ENCODE measurements around the gene ZSCAN22. TPM values are rescaled to one million over a fixed set of nuclear protein-coding genes. Genes with fewer than 3 reads are reported as not detected.
A peak's percentile ranks its signal among the peaks of the same experiment; 100 is the strongest.

ZSCAN22 gene
- polyA plus RNA-seq, 4 donors, result 3.5 to 4.2 (median 3.8) TPM

DNA sequence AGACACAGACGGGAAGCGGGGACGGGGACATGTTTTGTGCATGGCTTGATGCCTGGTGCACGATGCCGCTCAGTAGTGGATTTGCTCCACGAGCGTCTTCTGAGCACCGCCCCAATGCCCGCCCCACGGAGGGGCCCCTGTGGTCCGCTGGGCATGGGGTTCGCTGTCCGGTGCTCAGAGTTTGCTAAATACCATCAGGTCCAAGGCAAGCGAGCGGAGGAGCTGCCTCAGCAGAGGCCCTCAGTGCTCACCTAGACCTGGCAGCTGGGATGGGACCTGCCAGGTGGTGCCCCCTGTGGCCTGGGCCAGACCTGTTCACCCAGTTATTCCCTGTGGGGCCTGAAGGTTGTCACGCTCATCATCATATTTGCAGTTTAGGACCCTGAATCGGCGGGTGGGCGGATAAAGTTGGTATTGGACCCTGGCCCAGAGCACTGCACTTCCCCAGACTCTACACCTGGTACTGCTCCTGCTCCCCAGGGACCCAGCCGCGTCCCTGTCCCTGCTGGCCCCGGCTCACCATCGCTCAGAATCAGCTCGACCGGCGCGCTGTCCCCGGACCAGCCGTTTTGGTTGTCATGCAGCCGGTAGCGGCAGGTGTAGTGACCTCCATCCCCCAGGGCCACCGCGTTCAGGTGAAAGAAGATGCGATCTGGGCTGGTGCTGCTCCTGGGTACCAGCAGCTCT, 24.2 kb downstream of the ZSCAN22 start:
- DNase-seq (ENCODE audit: low read depth in 4 of 4, low spot score in 3 of 4), result no peak

DNA sequence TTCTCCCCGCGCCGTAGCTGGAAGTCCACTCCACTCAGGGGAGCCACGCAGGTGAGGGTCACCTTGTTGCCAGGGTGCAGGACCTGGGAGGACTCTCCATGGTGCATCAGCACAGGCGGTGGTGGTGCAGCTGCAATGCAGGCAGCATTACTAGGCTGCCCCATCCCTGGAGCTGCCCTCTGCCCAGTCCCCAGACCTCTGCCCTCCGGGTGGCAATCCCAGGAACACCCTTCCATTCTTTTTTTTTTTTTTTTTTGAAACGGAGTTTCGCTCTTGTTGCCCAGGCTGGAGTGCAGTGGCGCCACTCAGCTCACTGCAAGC, 24.7 kb downstream of the ZSCAN22 start:
- DNase-seq (ENCODE audit: low read depth in 4 of 4, low spot score in 3 of 4), result no peak

DNA sequence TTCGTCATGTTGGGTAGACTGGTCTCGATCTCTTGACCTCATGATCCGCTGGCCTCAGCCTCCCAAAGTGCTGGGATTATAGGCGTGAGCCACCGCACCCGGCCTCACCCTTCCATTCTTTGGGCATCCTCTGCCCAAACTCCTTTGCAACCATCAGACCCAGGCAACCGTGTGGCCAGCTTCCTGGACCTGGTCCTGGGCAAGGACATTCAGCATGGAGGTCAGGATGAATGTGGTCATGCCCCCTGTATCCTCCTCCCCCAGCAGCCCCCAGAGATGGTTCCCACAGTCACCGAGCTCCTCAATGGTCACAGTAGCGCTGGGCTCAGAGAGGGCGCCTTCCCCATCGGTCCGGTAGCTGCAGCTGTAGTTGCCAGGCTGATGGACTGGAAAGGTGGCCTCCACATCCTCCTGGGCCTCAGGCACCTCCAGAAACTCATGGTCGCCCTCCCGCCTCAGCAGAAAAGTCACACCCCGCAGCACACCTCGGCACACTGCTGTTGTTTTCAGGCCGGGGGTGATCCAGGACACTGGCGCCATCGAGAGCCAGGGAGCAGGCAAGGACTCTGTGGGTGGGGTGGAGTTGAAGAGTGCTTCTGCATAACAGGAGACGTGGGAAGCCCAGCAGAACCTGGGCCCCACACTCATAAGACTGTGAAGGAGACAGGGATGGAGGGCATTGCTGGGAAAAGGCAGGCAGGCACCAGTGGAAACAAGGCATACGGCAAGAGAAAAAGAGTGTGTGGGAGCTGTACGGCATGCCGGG, 25.4 kb downstream of the ZSCAN22 start:
- DNase-seq (ENCODE audit: low read depth in 4 of 4, low spot score in 3 of 4), result no peak

DNA sequence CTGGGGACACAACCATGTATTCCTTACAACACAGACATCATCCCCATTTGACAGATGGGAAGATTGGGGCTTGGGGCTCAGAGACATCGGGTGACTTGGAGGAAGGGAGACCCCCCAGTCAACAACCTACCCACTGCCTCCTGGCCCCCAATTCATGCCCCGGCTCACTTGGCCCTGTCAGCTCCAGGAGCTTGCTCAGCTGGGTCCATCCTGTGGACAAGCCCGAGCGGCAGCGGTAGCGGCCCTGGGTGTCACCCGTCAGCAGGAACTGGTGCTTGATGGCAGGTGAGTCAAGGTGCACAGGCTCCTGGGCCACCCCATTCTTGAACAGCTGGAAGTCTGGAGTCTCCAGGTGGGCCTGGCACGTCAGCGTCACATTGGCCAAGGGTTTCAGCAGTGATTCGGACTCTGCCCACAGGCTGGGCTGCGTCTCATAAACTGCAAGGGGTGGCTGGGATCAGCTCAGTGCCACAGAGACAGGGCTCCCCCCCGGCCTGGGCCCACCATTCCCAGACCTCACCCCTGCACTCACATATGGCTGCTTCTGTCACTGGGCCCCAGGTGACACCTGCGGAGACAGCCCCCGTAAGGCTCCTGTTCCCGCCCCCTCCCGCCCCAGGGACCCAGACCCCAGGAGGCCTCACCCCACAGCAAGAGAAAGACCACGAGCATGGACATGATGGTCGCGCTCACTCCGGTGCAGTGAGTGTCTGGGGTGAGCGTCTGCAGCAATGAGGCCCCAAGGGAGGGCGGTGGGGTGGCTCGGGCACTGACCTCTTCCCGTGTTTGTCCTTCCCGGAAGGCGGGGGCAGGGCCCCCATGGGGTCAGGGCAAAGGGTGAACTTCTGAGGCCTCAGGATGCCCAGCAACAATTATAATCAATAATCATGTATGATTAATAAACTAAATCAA, 26.2 kb downstream of the ZSCAN22 start, which contains the start of gene A1BG:
A1BG (minus strand) TSS at position 733 of the 912 bp plus-strand sequence; CDS start at position 678, 55 bp downstream.
- DNase-seq (ENCODE audit: low read depth in 4 of 4, low spot score in 3 of 4), result no peak

DNA sequence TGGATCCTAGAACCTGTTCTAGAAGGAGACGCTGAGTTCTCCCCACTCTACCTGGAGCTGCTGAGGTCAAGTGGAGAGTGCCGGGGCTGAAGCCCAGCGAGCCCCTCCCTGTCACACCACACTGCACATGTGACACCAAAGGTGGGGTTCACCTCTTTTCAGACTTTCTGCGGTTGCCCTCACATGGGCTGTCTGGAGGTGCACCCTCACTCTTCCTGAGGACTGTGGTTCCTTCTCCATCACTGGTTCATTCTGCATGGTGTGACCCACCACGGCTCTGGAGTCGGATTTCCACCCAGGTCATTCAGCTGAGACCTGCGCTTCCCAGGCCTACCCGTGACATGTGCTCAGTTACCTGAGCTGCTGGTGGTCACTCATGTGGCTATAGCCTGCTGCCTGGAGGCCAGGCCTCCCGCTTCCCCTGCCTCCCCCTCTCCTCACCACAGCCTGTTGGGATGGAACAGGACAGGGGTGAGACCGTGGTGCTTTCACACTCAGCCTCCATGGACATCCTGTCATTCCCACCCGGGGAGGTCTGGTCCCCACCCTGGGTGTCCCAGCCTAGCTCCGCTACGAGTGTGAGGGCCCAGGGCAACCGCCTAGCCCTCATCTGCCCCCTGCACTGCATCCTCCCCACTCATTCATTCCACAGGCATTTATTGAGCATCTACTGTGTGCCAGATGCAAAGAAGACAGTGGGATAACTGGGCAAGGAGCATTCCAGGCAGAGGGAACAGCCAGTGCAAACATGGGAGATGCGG, 27.1 kb downstream of the ZSCAN22 start:
- no peak for DNase-seq (ENCODE audit: low read depth in 4 of 4, low spot score in 3 of 4)

DNA sequence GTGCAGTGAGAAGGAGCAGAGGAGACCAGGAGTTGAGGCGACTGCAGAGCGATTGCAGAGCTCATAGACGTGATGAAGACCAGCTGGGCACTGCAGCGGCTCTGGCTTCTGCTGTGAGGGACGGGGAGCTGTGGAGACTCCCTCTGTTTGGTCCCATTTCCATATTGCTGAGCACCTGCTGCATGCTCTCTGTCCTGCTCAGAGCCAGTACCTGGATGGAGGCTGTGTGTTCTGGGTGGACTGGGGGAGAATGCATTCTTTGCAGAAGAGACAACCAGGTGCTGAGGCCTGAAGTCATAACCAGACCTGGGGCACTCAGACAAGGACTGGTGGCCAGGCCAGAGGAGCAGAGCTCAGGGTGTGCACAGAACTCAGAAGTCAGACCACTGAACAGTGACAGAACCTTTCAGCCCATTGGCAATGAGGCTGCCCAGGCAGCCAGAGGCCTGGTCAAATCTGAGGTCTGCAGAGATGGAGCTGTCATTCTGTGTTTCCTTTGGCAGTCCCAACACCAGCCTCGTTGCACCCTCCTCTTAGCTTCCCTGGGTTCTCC, 27.8 kb downstream of the ZSCAN22 start:
- no peak for DNase-seq (ENCODE audit: low read depth in 4 of 4, low spot score in 3 of 4)

DNA sequence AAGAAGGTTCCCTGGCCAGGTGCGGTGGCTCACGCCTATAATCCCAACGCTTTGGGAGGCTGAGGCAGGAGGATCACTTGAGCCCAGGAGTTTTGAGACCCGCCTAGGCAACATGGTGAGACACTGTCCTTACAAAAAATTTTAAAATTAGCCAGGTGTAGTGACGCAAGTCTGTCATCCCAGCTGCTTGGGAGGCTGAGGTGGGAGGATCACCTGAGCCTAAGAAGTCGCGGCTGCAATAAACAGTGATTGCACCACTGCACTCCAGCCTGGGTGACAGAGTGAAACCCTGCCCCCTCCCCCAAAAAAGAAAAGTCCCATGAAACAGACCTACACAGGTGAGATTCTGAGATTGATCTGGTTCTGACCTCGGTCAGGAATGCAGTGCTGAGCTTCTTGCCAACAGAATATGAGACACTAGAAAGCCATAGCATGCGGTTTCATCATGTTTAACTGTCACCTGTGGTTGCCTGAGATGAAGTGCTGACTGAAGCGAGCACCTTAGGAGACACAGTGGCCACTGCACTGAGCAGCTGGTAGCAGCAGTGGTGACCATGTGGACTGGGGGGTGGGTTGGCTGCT, 28.5 kb downstream of the ZSCAN22 start:
- no peak for DNase-seq (ENCODE audit: low read depth in 4 of 4, low spot score in 3 of 4)

DNA sequence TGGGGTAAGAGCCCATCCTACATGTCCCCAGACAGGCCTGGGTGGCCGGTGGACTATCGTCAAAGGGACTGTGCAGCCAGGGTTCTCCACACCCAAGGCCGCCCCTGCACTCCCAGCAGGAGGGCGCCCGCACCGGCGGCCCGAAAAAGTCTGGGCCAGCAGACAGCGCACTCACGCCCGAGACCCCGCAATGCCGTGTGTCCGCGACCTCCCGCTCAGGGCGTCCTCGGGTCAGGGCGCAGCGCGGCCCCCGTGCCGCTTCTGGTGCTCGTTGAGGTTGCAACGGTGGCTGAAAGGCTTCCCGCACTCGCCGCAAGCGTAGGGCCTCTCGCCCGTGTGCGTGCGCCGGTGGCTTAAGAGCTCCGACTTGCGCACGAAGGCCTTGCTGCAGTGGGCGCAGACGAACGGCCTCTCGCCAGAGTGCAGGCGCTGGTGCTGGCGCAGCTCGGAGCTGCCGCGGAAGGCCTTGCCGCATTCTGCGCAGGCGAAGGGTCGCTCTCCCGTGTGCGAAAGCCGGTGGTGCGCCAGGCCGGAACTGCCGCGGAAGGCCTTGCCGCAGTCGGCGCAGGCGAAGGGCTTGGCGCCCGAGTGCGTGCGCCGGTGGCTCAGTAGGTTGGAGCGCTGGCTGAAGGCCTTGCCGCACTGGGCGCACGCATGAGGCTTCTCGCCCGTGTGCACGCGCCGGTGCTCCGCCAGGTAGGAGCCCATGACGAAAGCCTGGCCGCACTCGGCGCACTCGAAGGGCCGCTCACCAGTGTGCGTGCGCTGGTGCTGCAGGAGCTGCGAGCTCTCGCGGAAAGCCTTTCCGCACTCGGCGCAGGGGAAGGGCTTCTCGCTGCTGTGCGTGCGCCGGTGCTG, 29.3 kb downstream of the ZSCAN22 start:
- peak in 1 of 4 donors; percentile 47 for DNase-seq (ENCODE audit: low read depth in 4 of 4, low spot score in 3 of 4)

DNA sequence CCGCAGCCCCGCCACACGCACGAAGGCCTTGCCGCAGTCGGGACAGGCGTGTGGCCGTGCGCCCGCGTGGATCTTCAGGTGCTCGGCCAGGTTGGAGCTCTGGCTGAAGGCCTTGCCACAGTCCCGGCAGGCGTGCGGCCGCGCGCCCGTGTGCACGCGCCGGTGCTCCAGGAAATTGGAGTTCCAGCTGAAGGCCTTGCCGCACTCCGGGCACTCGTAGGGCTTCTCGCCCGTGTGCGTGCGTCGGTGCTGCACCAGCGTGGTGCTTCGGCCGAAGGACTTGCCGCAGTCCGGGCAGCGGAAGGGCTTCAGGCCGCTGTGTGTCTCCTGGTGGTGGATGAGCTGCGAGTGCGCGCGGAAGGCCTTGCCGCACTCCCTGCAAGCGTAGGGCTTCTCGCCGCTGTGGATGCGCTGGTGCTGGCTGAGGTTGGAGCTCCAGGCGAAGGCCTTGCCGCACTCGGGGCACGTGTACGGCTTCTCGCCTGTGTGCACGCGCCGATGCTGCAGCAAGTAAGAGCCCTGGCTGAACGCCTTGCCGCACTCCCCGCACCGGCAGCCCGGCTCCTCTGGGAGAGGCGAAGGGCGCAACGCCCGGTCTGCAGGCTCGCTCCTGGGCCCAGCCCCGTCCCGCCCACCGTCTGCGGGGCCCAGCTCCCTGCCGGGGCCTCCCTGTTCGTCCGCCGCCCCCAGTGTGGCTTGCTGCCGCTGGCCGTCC, 30.1 kb downstream of the ZSCAN22 start:
- no peak for DNase-seq (ENCODE audit: low read depth in 4 of 4, low spot score in 3 of 4)

DNA sequence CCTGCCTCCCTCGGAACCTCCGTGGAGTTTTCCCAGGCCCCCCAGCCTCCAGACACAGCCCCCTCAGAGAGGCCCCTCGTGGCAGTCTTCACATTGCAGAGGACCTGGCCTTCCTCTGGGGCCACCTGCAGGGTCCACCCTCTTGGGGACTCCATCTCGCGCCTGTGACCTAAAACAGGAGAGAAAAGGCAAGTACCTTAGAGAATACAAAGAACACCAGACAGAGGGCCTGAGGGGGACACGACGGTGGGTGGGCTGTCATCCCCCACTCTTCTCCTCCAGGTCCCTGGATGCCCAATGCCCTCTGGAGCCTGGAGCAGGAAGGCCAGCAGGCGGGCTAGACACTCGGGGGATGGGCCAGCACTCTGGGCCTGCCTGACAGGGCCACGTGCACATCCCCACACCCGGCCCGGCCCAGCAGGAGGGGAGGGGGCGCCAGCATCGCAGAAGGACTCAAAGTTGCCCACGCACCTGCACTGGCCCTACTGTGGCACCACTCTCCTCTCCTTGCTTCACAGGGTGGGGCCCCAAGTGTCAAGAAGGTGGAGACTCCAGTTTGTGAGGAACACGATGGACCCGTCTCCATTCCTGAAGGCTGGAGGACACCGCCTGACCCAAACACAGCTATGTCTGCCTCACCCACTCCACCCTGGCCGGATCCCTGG, 30.8 kb downstream of the ZSCAN22 start:
- no peak for DNase-seq (ENCODE audit: low read depth in 4 of 4, low spot score in 3 of 4)

DNA sequence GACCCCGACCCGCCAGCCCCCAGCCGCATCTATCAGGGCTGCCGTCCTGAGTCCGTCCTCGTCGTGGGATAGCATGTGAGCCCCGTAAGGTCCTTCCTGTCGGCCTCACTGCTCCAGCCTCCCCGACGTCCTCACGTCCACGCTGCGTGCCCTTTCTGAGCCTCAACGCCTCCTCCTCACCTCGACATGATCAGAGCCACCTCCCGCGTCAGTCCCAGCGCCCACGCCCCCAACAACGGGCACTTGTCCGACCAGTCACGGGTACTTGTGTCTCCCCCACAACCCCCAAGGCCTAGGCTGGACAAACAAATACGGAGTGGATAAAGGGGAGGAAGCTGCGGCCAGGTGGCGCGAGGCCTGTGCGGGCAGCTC, 35.1 kb downstream of the ZSCAN22 start:
- DNase-seq (ENCODE audit: low read depth in 4 of 4, low spot score in 3 of 4), result peak in 1 of 4 donors; percentile 38

DNA sequence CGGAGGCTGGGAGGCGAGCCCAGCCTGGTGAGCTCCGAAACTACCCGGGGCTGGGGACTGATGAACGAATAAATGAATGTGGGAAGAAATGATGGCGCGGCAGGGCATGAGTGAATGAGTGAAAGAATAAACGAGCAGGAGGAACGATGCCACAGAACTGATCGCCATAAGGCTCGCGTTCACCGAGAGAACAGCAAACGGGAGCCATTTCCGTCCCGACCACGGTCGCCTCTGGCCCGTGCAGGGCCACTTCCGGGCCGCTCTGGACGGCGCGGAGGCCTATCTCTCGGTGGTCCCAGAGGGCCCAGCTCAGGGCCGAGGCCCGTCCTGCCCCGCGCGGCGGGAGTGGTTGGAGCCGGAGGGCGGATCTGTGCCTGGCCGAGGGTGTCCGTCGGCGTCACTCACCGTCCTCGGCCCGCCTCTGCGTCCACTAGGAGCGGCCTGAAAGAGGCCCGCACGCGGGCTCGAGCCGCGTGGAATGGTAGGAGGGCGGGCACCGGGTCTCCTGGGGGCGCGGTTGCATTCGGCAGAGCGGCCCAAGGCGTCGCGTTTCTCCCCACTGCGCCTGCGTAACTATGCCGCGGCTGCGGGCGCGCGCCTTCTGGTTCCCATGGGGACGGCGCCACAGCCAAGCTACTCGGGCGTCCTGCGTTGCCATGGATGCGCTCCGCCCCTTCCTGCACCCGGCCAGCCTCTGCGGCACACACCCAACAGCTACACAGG, 35.6 kb downstream of the ZSCAN22 start, which contains the start of gene ZNF497:
ZNF497 (minus strand) TSS at position 480 of the 723 bp plus-strand sequence. CDS start 5,116 bp downstream, outside the sequence.
- peak; percentile 89 to 93 (median 90) for DNase-seq (ENCODE audit: low read depth in 4 of 4, low spot score in 3 of 4)

DNA sequence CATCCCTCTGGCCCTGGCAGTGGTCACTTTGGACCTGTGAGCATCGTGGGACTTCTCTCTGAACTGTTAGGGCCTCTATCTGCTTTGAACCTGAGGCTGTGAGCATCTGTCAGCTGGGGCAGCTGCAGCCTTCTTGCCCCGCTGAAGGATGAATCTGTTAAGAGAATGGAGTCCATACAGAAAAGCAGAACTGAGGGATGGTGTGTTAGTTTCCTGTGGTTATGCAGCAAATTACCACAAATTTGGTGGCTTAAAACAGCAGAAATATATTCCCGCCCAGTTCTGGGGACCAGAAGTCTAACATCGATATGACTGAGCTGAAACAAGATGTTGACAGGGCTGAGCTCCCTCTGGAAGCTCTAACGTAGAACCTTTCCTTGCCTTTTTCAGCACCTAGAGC, 37.4 kb downstream of the ZSCAN22 start:
- DNase-seq (ENCODE audit: low read depth in 4 of 4, low spot score in 3 of 4), result no peak

DNA sequence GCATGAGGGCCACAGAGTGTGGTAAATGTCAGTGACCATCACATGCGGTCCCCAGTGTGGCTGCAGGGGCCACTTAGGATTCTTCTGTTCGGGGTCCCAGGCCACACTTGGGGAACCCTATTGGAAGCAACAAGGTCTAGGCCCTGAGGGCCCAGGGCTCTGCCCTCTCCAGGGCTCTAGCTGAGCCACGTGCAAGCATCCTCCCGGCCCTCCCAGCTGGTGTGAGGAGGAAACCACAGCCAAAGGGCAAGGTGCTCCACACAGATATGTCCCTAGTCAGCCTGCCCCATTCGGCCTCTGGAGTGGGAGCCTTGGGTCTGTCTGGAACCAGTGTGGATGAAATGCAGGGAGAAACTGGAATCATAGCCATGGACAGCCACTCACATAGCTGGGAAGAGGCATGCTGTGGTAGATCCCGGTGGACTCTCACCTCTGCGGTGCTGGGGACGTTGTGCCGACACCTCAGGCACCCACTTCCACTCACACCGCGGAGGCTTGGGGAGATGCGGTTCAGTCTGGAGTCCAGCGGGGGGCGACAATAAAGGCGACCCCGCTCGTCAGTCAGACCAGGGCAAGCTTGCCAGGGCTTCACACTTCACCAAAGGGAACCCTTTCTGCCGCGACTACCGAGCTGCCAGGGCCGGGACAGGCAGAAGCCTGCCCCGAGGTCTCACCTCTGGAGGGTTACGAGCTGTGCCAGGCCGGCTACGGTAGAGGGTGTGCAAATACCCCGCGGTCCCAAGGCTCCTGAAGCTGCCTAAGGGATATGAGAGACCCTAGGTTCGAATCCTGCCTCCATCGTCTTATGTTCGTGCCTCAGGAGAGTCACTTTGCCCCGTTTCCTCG, 40.0 kb downstream of the ZSCAN22 start:
- DNase-seq (ENCODE audit: low read depth in 4 of 4, low spot score in 3 of 4), result no peak

DNA sequence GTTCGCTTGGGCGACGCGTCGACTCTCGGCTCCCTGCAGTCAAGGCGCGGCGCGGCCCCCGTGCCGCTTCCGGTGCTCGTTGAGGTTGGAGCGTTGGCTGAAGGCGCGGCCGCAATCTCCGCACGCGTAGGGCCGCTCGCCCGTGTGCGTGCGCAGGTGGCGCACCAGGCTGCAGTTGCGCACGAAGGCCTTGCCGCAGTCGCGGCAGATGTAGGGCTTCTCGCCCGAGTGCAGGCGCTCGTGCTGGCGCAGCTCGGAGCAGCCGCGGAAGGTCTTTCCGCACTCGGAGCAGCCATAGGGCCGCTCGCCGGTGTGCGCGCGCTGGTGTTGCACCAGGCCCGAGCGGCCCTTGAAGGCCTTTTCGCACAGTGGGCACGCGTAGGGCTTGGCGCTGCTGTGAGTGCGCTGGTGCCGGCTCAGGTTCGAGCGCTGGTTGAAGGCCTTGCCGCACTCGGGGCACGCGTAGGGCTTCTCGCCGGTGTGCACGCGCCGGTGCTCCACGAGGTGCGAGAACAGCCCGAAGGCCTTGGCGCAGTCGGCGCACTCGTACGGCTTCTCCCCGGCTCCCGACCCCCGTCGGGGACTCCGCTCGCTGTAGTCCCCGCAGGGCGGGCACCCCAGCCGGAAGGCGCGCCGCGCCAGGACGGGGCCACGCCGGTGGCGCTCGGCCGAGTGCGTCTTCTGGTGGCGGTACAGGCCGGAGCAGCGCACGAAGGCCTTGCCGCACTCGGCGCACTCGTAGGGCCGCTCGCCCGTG, 41.1 kb downstream of the ZSCAN22 start:
- DNase-seq (ENCODE audit: low read depth in 4 of 4, low spot score in 3 of 4), result no peak
